ENCODE results near the gene MAN2B2. TPM values are rescaled to one million over a fixed set of nuclear protein-coding genes. Genes with fewer than 3 reads are reported as not detected.

Gene MAN2B2
- total RNA-seq, 4 donors from 2014 or later: 26.6 to 55.5 (median 31.7) TPM

- TF ChIP-seq CTCF (IDR thresholded peaks at IDR 0.05; ENCODE audit: low read depth): no peak
These were observed 44.7 kb upstream of the MAN2B2 start for GRCh38 chr4:6530301-6530700.

DNA sequence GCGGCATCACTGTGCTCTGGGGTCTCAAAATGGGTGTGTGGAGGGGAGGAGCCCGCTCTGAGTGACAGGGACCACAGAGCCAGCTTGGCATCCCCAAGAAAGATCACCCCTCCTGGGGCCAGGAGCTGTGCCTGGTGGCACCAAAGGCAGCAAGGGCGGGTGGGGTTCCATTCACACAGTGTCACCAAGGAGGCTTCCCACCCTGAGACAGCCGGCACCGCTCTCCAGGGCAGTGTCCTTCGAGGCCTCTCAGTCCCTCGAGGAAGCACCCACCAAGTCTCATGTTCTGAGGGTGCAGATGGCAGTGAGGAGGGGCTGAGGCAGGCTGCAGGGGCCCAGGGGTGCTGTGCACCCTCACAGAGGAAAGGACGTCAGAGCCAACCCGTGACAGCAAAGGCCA, 44.0 kb upstream of the MAN2B2 start:
- no peak for TF ChIP-seq CTCF (IDR thresholded peaks at IDR 0.05; ENCODE audit: low read depth)

GRCh38 chr4:6532102-6532501, 42.9 kb upstream of the MAN2B2 start:
- no peak for TF ChIP-seq CTCF (IDR thresholded peaks at IDR 0.05; ENCODE audit: low read depth)

GRCh38 chr4:6532658-6533057, 42.3 kb upstream of the MAN2B2 start:
- no peak for TF ChIP-seq CTCF (IDR thresholded peaks at IDR 0.05; ENCODE audit: low read depth)

GRCh38 chr4:6534050-6534449, 40.9 kb upstream of the MAN2B2 start:
- TF ChIP-seq CTCF (IDR thresholded peaks at IDR 0.05; ENCODE audit: low read depth): no peak

GRCh38 chr4:6534618-6535328, 40.2 kb upstream of the MAN2B2 start:
- TF ChIP-seq CTCF (IDR thresholded peaks at IDR 0.05; ENCODE audit: low read depth): no peak

DNA sequence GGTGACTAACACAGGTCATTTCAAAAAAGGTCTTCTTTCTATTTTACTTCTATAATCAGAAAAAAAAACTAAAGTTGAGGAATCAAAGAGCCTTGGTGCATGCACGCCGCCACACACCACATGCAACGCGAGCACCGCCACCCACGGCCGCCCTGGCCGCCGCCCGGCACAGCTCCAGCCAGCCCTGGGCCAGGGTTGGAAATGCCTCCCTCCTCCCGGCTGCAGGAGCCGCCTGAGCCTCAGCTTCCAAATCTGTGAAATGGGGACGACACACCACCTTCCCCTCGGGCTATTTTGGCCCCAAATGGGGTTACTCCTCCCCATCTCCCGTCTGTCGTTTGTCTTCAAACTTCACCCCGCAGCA, 39.7 kb upstream of the MAN2B2 start:
- TF ChIP-seq CTCF (IDR thresholded peaks at IDR 0.05; ENCODE audit: low read depth): no peak
